ENCODE data around the gene ADCY1.

Gene ADCY1

GRCh38 chr7:45689797-45690761, 115.9 kb downstream of the ADCY1 start:
- H3K27ac ChIP-seq (ENCODE audit: low read length), result no peak overlapping the region
- no peak overlapping the region for H3K4me2 ChIP-seq (ENCODE audit: low read depth, low read length)
- no peaks in the 10 kb centered on the region for H3K36me3 ChIP-seq (replicated peaks; ENCODE audit: insufficient read depth, low read length)
- H2AFZ ChIP-seq (ENCODE audit: low read length), result no peak overlapping the region
- TF ChIP-seq EZH2phosphoT487 (IDR thresholded peaks at IDR 0.05; ENCODE audit: low read length), result no peak
- no peak for TF ChIP-seq CTCF (IDR thresholded peaks at IDR 0.05; ENCODE audit: low read length)
- TF ChIP-seq EZH2 (optimal IDR thresholded peaks at IDR 0.05; ENCODE audit: low read depth, low read length), result no peak
- no peaks in the 10 kb centered on the region for H3K9me3 ChIP-seq (replicated peaks; ENCODE audit: insufficient read depth, low read length)
- no peak overlapping the region for H3K9ac ChIP-seq (ENCODE audit: low read length)
- no peaks in the 10 kb centered on the region for H3K79me2 ChIP-seq (ENCODE audit: low read length)
- no peaks in the 10 kb centered on the region for H3K4me1 ChIP-seq (ENCODE audit: low read length)
- no peak overlapping the region for H3K4me3 ChIP-seq (ENCODE audit: low read length)
- no peaks in the 10 kb centered on the region for H3K27me3 ChIP-seq (replicated peaks; ENCODE audit: insufficient read depth, low read length)
- H3F3A ChIP-seq (ENCODE audit: insufficient read depth, low read length), result no peaks in the 10 kb centered on the region
- no peak for DNase-seq
- H3K9me2 ChIP-seq (replicated peaks; ENCODE audit: insufficient read depth, low read length), result no peaks in the 10 kb centered on the region
- H4K20me1 ChIP-seq (ENCODE audit: insufficient read depth, low read length), result no peaks in the 10 kb centered on the region

GRCh38 chr7:45690762-45691150, 116.6 kb downstream of the ADCY1 start:
- no peak overlapping the region for H2AFZ ChIP-seq (ENCODE audit: low read length)
- H3K36me3 ChIP-seq (replicated peaks; ENCODE audit: insufficient read depth, low read length), result no peaks in the 10 kb centered on the region
- H3K4me1 ChIP-seq (ENCODE audit: low read length), result no peaks in the 10 kb centered on the region
- no peaks in the 10 kb centered on the region for H3K27me3 ChIP-seq (replicated peaks; ENCODE audit: insufficient read depth, low read length)
- no peak for TF ChIP-seq EZH2 (optimal IDR thresholded peaks at IDR 0.05; ENCODE audit: low read depth, low read length)
- TF ChIP-seq CTCF (IDR thresholded peaks at IDR 0.05; ENCODE audit: low read length), result no peak
- TF ChIP-seq EZH2phosphoT487 (IDR thresholded peaks at IDR 0.05; ENCODE audit: low read length), result no peak
- DNase-seq, result no peak
- no peak overlapping the region for H3K4me2 ChIP-seq (ENCODE audit: low read depth, low read length)
- no peaks in the 10 kb centered on the region for H3F3A ChIP-seq (ENCODE audit: insufficient read depth, low read length)
- H3K79me2 ChIP-seq (ENCODE audit: low read length), result no peaks in the 10 kb centered on the region
- H3K9me2 ChIP-seq (replicated peaks; ENCODE audit: insufficient read depth, low read length), result no peaks in the 10 kb centered on the region
- H4K20me1 ChIP-seq (ENCODE audit: insufficient read depth, low read length), result no peaks in the 10 kb centered on the region
- no peak overlapping the region for H3K9ac ChIP-seq (ENCODE audit: low read length)
- H3K27ac ChIP-seq (ENCODE audit: low read length), result no peak overlapping the region
- no peaks in the 10 kb centered on the region for H3K9me3 ChIP-seq (replicated peaks; ENCODE audit: insufficient read depth, low read length)
- no peak overlapping the region for H3K4me3 ChIP-seq (ENCODE audit: low read length)

GRCh38 chr7:45691155-45691656, 117.0 kb downstream of the ADCY1 start:
- TF ChIP-seq EZH2phosphoT487 (IDR thresholded peaks at IDR 0.05; ENCODE audit: low read length) (no peak), CTCF (IDR thresholded peaks at IDR 0.05; ENCODE audit: low read length) (no peak), EZH2 (optimal IDR thresholded peaks at IDR 0.05; ENCODE audit: low read depth, low read length) (no peak)
- no peaks in the 10 kb centered on the region for H3K79me2 ChIP-seq (ENCODE audit: low read length)

More at GRCh38 chr7:45691155-45691656, 117.0 kb downstream of the ADCY1 start:
- Histone ChIP-seq H3K4me2 (ENCODE audit: low read depth, low read length) (no peak overlapping the region), H3K9me3 (replicated peaks; ENCODE audit: insufficient read depth, low read length) (no peaks in the 10 kb centered on the region), H4K20me1 (ENCODE audit: insufficient read depth, low read length) (no peaks in the 10 kb centered on the region), H3K4me1 (ENCODE audit: low read length) (no peaks in the 10 kb centered on the region), H3K27me3 (replicated peaks; ENCODE audit: insufficient read depth, low read length) (no peaks in the 10 kb centered on the region), H3K36me3 (replicated peaks; ENCODE audit: insufficient read depth, low read length) (no peaks in the 10 kb centered on the region), H3K27ac (ENCODE audit: low read length) (no peak overlapping the region), H3K4me3 (ENCODE audit: low read length) (no peak overlapping the region), H3F3A (ENCODE audit: insufficient read depth, low read length) (no peaks in the 10 kb centered on the region), H3K9me2 (replicated peaks; ENCODE audit: insufficient read depth, low read length) (no peaks in the 10 kb centered on the region), H2AFZ (ENCODE audit: low read length) (no peak overlapping the region), H3K9ac (ENCODE audit: low read length) (no peak overlapping the region)
- no peak for DNase-seq
